Left renal cortex interstitium (tissue), 4 donors: Measurements from ENCODE around the gene CKS2. TPM values are rescaled to one million over a fixed set of nuclear protein-coding genes. Genes with fewer than 3 reads are reported as not detected.
A peak's percentile ranks its signal among the peaks of the same experiment; 100 is the strongest.
"Not testable (repeated sequence)": the region's sequence is repeated elsewhere in the genome, so short reads cannot be mapped to it uniquely, and the experiment has no call there.

Experiments used
- DNase-seq, 4 donors: peaks; one replicate each; pipeline ENCODE4 v3.0.0-alpha.2; 2013; ENCODE audit warnings: low read depth in 4 of 4, low spot score in 2 of 4, missing footprints in 1 of 4
- polyA plus RNA-seq, 4 donors: library from polyadenylated mRNA; unstranded; fragments of 120-200 nt; gene quantifications; one replicate each; pipeline ENCODE4 v1.2.1, GENCODE V29; 2013; ENCODE audit not compliant: insufficient read length in 4 of 4

Gene CKS2
- polyA plus RNA-seq, 4 donors, result 79.2 to 105 (median 89.4) TPM

DNA sequence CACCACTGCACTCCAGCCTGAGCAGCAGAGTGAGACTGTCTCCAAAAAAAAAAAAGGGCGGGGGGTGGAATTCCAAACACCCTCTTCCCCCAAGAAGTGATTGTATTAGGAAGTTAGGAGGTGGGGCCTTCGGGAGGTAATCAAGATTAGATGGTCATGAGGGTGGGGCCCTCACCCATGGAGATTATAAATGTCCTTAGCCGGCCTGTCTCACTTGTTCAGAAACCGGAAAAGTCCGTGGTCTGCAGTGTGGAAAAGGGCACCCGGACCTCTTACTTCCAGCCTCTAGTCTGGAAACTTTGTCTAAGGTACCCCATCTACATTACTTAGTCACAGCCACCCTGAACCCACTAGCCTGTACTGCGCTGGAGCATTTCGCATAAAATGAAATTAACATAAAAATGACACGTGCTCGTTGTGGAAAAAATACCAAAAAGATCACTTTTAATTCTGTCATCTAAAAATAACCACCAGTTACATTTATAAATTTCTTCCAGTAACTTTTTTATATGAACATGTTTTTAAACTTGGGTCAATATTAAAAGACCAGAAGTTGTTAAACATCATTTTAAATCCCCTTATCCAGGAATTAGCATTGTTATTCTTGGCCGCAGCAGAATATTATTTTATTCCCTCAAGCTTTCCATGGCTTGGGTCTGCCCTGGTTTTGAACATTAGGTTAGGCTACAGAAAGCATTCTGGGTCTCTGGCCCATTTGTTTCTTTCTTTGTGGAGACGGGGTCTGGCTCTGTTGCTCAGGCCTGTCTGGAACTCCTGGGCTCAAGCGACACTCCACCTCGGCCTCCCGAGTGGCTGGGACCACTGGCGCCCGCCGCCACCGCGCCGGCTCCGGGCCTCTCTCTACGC lies 1.2 kb upstream of the CKS2 start:
- DNase-seq, result peak in 1 of 4 donors; percentile 50

DNA sequence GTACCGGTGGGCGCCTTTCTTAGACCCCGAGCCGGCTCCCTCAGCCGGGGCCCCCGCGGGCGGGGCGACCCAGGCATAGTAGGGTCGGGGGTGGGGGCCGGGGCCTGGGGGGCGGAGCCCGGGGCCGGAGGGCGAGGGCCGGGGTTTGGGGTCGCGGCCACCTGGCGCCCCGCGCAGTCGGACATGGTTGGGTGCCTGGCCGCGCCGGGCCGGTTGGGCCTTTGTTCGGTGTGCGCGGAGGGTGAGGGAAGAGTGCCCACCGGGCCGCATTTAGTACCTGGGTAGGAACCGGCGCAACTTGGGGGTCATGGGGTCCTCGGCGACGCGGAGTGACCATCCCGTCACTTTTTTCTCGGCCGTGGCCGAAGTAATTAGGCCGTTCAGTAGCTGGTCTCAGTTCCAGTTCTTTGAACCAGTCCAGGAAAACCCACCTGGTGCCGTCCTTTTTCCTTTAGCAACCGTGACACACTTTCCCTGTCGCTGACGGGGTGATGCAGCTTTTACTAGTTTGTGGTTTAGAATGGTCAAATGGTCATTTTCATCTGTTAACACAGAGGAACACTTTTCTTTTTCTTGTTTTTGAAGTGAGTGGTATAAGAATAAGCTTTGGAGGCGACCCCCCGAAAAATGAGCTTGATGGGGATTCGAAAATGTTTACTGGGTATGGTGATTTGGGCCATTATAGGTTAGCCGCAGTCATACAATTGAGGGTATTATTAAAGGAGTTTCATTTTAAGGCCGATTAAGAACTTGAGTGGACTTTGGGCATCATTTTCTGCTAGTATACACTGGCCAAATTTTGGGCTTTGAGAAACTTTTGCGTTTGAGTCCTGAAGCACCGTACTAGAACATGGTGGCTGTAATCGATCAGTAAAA lies 589 bp downstream of the CKS2 start:
- no peak for DNase-seq

DNA sequence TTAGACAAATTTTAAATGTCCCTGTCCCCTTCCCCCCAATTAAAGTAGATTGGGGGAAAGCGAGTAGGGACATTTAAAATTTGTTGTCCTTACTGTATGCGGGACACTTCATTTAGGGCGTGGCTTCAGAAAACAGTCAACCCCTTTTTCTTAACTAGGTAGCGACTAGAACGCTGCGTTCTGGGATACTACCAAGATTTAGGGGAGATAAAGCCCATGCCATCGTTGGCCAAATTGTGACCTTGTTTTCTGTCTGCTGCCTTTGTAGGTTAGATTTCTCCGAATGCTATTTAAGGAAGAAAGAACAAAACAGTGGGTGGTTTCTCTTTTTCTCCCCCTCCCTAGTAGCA lies 1.2 kb downstream of the CKS2 start:
- DNase-seq, result peak in 1 of 4 donors; percentile 47

DNA sequence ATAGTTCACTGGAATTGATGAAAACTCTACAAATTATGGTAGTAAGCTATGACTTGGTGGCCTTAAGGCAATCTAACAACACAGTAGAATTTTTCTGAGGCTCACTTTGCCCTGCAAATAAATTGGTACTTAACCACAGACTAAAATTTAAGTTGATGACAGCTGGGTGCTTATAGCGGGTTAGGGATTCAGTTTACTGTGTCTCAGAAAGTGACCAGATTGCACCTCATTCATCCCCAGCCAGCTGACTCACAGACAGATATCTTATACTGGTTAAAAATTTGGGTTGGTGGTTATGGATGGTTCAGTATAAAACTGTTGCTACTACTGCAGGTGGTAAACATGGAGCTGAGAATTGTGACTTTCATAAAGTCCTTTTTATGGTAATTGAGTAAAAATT lies 2.8 kb downstream of the CKS2 start:
- no peak for DNase-seq

DNA sequence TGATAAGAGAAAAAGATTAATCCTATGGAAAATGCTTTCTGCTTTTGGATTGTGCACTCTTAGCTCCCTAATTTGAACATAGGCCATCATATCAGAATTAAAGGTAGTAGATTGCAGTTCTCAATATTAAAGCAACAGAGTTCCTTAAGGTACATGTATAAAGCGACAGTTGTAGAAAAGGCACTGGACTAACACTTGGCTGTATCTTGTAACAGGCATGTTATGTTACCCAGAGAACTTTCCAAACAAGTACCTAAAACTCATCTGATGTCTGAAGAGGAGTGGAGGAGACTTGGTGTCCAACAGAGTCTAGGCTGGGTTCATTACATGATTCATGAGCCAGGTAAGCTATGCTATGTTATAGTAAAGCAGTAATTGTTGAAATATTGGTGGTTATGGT lies 4.0 kb downstream of the CKS2 start:
- no peak for DNase-seq

DNA sequence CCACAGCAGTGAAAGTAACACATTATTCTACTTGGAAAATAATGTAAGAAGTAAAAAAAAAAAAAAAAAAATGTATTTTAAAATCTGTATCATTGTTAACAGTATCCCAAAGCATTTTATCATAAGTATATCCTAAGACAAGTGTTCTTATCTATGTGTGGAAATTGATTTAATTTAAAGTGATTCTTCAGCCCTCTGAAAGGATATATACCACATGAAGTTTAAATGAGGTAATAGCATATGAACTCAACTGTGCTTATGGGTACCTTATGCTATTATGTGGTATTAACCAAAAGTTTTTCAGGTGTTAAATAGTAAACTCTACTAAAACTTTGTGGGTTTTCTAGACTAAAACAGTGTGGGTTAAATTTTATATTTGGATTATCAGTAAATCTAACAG lies 4.5 kb downstream of the CKS2 start:
- DNase-seq, result no peak

DNA sequence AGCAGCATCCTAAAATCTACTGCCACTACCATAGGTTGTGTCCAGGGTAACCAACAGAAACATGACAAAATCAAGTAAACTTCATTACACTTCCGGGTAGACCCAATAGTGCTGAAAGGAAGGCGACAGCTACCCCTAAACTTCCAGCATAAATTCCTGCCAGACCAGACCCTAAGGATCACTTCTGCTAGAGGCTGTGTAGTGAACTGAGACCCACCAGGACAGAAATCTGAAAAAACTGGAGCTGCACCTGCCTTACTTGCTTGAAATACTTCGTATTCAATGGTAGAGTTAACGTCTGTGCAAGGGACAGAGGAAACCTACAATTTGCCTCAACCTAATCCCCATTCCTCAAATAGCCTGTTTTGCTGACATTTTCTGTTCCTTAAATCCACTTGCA lies 6.3 kb downstream of the CKS2 start:
- DNase-seq, result no peak

DNA sequence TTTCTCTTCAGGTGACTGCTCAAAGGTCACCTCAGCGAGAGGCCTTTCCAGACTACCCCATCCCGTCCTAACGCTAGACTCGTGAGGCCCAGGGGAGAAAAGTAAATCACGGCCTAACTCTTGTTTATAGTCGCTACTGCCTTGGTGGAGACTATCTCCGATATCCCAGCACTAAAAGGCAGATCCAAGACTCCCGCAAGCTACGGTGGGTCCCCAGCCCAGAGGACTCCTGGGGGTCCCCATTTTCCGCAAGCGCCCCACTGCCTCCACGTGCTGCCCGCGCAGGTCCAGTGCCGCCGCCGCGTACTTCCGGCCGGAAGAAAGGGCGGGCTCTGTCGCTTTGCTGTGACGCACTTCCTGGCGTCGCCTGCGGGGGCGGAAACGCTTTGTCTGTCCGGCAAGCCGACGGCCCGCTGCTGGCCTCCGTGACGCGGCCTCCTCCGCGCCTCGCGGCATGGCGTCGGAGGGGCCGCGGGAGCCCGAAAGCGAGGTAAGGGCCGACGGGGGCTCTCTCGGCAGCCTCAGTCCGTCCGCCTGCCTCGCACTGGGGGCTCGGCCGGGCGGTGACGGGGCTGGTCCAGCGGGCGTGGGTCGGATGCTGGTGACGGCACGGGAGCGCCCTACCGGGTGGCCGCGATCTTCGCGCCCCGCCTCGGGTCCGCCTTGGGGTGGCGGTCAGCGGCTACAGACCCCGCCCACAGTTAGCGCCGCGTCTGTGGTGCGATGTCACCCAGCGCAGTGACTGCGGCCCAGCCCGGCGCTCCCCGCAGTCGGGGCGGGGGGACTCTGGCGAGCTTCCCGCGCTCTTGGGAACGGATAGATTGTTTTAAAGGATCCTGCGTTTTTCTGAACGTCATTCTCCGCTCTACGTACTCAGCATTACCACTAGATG lies 7.4 kb downstream of the CKS2 start, which contains the start of gene SECISBP2:
SECISBP2 (plus strand) TSS at position 378 of the 892 bp plus-strand sequence; CDS start at position 455, 77 bp downstream.
- DNase-seq, result peak; percentile 91 to 92 (median 91)

DNA sequence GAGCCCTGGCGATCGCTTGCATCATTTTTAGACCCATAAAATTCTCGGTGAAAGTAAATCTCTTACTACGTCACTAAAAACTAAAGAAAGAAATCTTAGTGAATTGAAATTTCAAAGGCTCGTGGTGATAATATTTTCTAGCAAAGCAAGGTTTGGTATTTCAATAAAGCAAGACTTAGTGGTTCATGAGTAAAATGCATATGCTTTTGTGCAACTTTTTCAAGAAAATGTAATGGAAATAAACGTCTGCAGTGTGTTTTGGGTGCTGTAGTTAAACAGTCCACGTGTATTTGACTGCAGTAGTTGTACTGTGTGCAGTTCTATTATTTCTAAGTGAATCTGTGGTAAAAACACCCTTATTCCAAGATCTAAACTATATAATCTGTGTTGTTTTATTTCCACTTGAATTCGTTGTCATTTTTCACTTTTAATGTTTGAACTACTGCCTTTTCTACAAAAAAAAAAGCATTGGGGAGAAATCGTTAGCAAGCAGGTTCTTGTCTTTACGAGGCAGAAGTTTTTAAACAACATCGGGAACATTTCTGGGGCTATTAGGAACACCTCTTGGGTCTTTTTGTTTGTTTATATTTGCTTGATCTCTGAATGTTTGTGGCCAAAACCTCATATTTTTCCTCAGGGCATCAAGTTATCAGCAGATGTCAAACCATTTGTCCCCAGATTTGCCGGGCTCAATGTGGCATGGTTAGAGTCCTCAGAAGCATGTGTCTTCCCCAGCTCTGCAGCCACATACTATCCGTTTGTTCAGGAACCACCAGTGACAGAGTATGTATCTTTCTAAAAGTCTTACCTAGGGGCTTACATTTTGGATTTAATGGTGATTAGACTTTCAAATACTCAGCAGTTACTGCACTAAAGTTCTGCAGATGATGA lies 8.3 kb downstream of the CKS2 start:
- no peak for DNase-seq

DNA sequence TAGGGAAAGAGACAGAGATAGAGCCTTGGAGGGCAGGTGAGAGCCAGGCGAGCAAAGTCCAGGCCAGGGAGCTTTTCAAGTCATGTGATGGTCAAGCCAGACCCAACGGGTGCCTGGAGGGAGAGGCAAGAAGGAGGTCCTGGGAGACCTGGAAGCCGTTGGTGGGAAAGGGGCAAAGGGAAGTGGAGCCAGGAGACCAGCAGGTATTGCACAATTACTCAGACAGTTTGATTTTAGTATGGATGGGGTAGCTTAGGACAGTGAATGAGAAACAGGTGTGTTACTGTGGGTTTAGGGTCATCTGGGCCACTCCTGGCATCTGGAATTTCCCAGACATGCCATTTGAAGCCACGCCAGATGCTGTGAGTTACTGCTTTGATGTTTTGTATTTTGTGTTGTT lies 12.4 kb downstream of the CKS2 start:
- no peak for DNase-seq

DNA sequence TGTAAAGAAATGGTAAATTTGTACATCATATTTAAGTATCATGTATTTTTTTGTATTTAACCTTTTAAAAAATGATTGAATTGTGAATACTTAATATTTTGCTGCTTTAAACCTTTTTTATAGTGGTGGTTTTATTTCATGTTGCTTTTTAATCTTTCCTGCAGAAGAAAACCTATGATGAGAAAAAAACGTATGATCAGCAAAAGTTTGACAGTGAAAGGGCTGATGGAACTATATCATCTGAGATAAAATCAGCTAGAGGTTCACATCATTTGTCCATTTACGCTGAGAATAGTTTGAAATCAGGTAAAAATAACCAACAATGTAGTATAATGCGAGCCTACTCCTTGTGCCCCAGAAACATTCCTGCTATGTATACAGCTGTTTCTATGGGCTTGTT lies 14.7 kb downstream of the CKS2 start:
- no peak for DNase-seq

DNA sequence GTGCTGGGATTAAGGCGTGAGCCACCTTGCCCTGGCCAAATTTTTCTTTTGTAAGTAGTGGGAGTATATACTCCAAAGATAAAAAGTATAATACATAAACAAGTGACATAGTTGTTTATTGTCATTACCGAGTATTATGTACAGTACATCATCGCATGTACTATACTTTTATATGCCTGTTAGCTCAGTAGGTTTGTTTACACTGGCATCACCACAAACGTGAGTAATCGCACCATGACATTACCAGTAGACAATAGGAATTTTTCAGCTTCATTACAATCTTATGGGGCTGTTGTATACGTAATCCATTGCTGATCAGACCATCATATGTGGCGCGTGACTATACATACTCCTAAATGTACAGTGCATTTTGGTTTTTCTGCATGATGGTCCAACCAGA lies 17.1 kb downstream of the CKS2 start:
- DNase-seq, result no peak

DNA sequence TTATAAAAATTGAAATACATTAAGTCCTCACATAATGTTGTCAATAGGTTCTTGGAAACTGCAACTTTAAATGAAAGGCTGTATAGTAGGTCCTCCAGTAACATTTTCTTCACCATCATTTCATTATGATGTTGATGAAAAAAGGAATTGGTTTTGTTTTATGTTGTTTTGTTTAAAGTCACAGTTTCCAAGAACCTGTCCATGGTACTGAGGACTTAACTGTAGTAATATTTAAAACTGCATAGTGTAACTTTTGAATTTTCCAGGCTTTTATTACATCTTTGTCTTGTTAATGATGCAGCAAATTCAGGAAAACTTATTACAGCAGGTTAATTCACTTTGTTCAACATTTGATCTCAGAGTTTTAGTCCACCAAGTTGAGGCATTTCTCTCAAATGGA lies 18.9 kb downstream of the CKS2 start:
- DNase-seq, result no peak

DNA sequence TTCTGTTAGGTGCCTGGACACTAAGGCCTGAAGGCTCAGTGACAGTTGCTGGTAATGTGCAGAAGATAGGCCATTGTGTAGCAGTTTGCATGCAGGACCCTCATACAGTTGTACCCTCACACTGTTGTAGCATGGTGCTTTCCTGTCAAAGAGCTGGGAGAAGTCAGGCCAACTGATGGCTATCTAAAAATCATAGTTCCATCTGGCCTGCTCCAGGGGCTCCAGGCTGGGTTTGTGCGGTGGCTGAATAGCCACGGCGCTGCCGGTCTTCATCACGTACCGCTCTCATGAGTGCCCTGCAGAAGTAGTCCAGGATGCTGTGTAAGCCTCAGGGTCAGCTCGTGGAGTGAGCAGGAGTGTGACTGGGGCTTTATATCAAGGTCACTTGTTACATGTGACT lies 19.5 kb downstream of the CKS2 start:
- no peak for DNase-seq

DNA sequence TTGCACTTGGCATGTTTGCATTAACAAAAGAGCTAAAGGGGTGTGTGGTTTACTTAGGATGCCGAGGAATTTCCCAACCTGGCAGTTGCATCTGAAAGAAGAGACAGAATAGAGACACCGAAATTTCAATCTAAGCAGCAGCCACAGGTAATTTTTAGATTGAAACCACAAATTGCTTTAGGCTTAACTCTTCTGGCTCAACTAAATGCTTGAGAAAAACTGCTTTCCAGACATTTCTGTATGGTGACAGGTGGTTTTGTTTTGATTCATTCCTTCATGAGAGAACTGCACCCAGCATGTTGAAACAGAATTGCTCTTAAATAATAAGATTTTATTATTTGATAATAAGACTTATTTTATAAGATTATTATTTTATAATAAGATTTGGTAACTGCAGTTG lies 28.8 kb downstream of the CKS2 start:
- DNase-seq, result no peak

DNA sequence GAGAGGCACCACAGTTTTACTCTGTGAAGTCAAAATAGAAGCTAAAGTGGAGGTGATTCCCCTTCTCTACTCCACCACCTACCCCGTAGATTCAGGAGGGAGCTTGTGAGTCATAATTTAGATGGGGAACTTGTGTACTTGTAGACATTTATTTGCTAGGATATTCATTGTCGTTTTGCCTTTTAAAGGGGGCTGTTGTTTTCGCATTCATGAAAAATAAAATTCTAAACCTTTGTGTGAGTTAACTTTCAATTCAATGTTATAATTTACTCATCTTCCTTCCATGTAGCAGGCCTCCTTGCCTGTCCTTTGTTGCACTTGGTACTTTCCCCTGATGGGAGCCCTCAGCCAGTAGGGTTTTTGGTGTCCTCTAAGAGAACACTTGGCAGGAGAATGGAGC lies 29.3 kb downstream of the CKS2 start:
- no peak for DNase-seq

DNA sequence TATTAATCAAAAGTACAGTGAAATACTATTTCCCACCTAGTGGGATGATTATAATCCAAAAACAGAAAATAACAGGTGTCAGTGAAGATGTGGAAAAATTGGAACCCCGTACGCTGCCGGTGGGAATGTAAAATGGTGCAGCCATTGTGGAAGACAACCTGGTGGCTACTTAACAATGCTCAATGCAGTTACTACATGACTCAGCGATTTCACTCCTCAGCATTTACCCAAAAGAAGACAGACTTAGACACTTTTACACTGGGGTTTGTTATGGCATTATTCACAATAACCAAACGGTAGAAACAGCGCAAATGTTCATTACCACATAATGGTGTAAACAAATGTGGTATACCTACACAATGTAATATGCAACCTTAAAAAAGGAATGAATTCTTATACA lies 31.2 kb downstream of the CKS2 start:
- DNase-seq, result no peak

DNA sequence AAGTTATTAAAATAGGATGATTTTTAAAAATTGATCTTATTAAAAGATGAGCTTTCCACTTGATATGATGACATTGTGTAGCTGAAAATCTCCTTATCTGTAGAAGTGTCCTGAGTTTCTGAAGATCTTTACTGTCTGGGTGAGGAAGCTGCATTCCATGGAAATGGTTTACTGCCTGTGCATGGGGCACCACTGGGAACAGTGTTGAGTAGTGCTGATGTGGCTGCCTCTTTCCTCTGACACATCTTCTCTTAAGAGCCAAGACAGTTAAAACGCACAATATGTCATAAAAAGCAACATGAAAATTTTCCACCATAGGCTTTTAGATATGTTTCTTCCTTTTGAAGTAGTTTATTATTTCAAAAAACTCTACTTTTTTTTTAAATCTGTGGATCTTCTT lies 32.0 kb downstream of the CKS2 start:
- DNase-seq, result no peak

DNA sequence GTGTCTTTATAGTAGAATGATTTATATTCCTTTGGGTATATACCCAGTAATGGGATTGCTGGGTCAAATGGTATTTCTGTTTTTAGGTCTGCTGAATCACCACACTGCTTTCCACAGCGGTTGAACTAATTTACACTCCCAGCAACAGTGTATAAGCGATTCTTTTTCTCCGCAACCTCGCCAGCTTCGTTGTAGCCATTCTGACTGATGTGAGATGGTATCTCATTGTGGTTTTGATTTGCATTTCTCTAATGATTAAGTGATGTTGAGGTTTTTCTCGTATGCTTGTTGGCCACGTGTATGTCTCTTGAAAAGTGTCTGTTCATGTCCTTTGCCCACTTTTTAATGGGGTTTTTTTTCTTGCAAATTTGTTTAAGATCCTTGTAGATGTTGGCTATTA lies 32.8 kb downstream of the CKS2 start:
- DNase-seq, result not testable (repeated sequence)

DNA sequence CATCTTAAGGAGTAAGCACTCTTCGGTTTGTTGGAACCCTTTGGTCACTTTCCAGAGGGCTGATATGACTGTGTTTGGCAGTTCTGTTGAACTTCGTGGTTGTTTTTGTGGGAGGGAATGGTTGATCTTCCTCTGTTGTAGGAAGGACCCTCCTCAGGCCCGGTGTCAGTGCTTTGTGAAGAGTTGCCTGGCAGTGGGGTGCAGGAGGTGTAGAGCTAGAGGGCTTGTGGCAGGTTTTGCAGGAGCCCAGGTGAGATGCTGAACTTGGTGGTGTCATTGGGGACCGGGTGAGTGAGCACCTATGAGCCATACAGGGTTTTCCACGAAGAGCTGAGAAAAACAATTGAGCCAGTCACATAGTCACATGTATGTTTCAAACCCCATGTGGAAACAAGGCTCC lies 34.5 kb downstream of the CKS2 start:
- DNase-seq, result no peak
